GM12801 (cell line): ENCODE results near the gene ARL15.

Experiments used
- TF ChIP-seq, protein P1 (sequence below): IDR thresholded peaks from one replicate; pipeline ENCODE4 v1.5.1; 2011; ENCODE audit warnings: control low read depth; ENCODE audit not compliant: insufficient read length; ENCODE audit errors: extremely low read depth

ARL15 gene

GRCh38 chr5:54222336-54222735 is 88.0 kb downstream of the ARL15 start:
- TF ChIP-seq, protein P1, sequence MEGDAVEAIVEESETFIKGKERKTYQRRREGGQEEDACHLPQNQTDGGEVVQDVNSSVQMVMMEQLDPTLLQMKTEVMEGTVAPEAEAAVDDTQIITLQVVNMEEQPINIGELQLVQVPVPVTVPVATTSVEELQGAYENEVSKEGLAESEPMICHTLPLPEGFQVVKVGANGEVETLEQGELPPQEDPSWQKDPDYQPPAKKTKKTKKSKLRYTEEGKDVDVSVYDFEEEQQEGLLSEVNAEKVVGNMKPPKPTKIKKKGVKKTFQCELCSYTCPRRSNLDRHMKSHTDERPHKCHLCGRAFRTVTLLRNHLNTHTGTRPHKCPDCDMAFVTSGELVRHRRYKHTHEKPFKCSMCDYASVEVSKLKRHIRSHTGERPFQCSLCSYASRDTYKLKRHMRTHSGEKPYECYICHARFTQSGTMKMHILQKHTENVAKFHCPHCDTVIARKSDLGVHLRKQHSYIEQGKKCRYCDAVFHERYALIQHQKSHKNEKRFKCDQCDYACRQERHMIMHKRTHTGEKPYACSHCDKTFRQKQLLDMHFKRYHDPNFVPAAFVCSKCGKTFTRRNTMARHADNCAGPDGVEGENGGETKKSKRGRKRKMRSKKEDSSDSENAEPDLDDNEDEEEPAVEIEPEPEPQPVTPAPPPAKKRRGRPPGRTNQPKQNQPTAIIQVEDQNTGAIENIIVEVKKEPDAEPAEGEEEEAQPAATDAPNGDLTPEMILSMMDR, result no peak

- TF ChIP-seq, protein P1, result no peak
These were observed 89.2 kb downstream of the ARL15 start for GRCh38 chr5:54221135-54221534.

GRCh38 chr5:54220230-54221040 is 89.9 kb downstream of the ARL15 start:
- TF ChIP-seq, protein P1, result no peak

DNA sequence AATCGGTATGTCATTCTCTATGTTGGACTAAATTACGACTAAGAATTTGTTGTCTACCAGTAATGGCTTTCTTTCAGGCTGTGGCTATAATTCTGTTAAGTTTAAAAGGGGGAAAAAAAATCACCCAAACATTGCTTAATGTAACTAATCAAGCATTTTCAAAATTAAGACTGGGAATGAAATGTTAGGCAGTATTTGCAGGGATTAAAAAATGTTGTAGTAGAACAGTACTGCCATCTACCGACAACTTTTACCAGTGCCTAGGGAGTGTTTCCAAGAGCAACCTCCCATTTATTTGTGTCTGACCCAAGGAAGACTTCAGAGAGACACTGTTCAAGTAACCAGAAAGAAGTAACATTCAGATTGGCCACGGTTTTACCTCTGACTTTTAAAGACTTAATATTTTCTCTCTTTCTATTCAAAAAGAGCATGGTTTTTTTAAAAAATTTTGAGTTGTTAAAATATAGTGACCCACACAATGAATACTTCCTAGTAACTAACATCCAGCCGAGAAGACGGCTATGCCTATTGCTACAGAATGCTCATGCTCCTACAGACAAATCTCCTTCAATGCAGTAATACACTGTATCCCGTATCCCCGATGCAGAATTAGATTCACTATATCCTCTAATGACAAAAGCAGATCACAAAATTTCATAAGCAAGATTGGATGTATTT is 92.4 kb downstream of the ARL15 start:
- TF ChIP-seq, protein P1, result no peak

GRCh38 chr5:54215233-54215736 is 95.1 kb downstream of the ARL15 start:
- TF ChIP-seq, protein P1, result no peak

- TF ChIP-seq, protein P1, result no peak
These were observed 95.7 kb downstream of the ARL15 start for GRCh38 chr5:54214722-54215121.

DNA sequence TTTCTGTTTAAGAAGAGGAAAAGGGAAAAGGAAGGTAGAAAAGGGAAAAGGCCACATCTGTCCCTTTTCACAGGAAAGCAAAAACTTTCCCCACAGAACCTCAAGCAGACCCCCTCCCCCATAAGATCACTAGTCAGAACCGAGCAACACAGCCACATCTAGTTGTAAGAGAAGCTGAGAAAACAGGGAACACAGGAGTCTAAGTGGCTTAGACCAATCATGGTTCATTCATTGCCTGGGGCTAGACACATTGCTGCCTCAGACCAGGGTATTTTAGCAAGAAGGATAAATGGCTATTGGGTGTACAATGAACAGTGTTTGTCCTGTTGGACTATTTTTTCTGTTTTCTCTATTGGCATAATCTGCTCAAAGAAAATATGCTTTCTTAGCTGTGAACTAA is 98.0 kb downstream of the ARL15 start:
- TF ChIP-seq, protein P1, result no peak
